SK-N-SH (cell line): ENCODE results near the gene VSIG10L. TPM values are rescaled to one million over a fixed set of nuclear protein-coding genes. Genes with fewer than 3 reads are reported as not detected.

ENCODE experiments used
- CTCF ChIA-PET: fragments of 300-600, 350-600 bp; formaldehyde crosslinking; extraction: SDS; loops from one replicate; lab custom pipeline; 2021; lab: Yijun Ruan, JAX
- POLR2A ChIA-PET: fragments of 350-600 bp; sonication (Branson Sonifier 250); formaldehyde crosslinking; extraction: SDS; loops from one replicate; lab custom pipeline; 2020; ENCODE audit warnings: antibody characterized with exemption, inconsistent platforms; lab: Yijun Ruan, JAX
- DNase-seq: peaks from one replicate; pipeline ENCODE4 v3.0.0; 2012
- H2AFZ ChIP-seq: fragments of 200-600 bp; sonication (generic); 2 replicates; pipeline ENCODE4 v1.8.1; 2016; ENCODE audit warnings: antibody characterized with exemption, mild to moderate bottlenecking, low read depth
- H3F3A ChIP-seq: fragments of 200-600 bp; sonication (generic); replicated peaks from 2 replicates; pipeline ENCODE3; 2016; ENCODE audit warnings: antibody characterized with exemption, mild to moderate bottlenecking; ENCODE audit not compliant: insufficient read depth
- H3K27ac ChIP-seq, 2 experiments: fragments of 200-500 bp in 1 of 2; fragments of 200-600 bp in 1 of 2; sonication (Bioruptor generic) in 1 of 2; sonication (generic), shearing (Covaris generic) in 1 of 2; 2 replicates each; pipeline versions ENCODE4 v1.5.1 to v1.6.1; 2014 to 2016; ENCODE audit warnings: low read depth in 2 of 2, inconsistent platforms in 1 of 2, low read length in 1 of 2, mild to moderate bottlenecking in 1 of 2, mixed read lengths in 1 of 2
- H3K27me3 ChIP-seq: fragments of 200-600 bp; sonication (generic), shearing (Covaris generic); 2 replicates; pipeline ENCODE4 v1.6.1; 2016; ENCODE audit warnings: mixed run types; ENCODE audit not compliant: insufficient read depth
- H3K36me3 ChIP-seq, 2 experiments: fragments of 200-500 bp in 1 of 2; fragments of 200-600 bp in 1 of 2; sonication (Bioruptor generic) in 1 of 2; sonication (generic) in 1 of 2; replicated peaks in 1 of 2; 2 replicates each; pipeline versions ENCODE3 to v1.5.1; 2014 to 2016; ENCODE audit warnings: low read length in 1 of 2, mild to moderate bottlenecking in 1 of 2; ENCODE audit not compliant: insufficient read depth in 2 of 2, control insufficient read depth in 1 of 2
- H3K4me1 ChIP-seq, 2 experiments: fragments of 200-500 bp in 1 of 2; fragments of 200-600 bp in 1 of 2; sonication (Bioruptor generic) in 1 of 2; sonication (generic), shearing (Covaris generic) in 1 of 2; 2 replicates each; pipeline versions ENCODE4 v1.5.1 to v1.6.1; 2014 to 2016; ENCODE audit warnings: low read depth in 1 of 2, low read length in 1 of 2, mixed run types in 1 of 2; ENCODE audit not compliant: insufficient read depth in 2 of 2, control insufficient read depth in 1 of 2
- H3K4me2 ChIP-seq: fragments of 200-600 bp; sonication (generic), shearing (Covaris generic); 2 replicates; pipeline ENCODE4 v1.6.1; 2017; ENCODE audit warnings: mixed run types
- H3K4me3 ChIP-seq, 2 experiments: fragments of 200-500 bp in 1 of 2; fragments of 200-600 bp in 1 of 2; sonication (Bioruptor generic) in 1 of 2; sonication (generic), shearing (Covaris generic) in 1 of 2; 2 replicates each; pipeline versions ENCODE4 v1.5.1 to v1.8.1; 2014 to 2016; ENCODE audit warnings: low read depth in 2 of 2, inconsistent platforms in 1 of 2, low read length in 1 of 2, mild to moderate bottlenecking in 1 of 2, mixed read lengths in 1 of 2, moderate library complexity in 1 of 2
- H3K79me2 ChIP-seq: fragments of 200-600 bp; sonication (generic); 2 replicates; pipeline ENCODE4 v1.8.1; 2017; ENCODE audit warnings: mild to moderate bottlenecking; ENCODE audit not compliant: insufficient read depth
- H3K9ac ChIP-seq: fragments of 200-600 bp; sonication (generic); 2 replicates; pipeline ENCODE4 v1.6.1; 2017; ENCODE audit warnings: mixed run types
- H3K9me2 ChIP-seq: fragments of 200-600 bp; sonication (generic); 2 replicates; pipeline ENCODE4 v1.6.1; 2017; ENCODE audit warnings: mixed run types
- H3K9me3 ChIP-seq: fragments of 200-600 bp; sonication (generic); 2 replicates; pipeline ENCODE4 v1.6.1; 2017; ENCODE audit warnings: mixed run types, mild to moderate bottlenecking, moderate library complexity
- H4K20me1 ChIP-seq: fragments of 200-600 bp; sonication (generic); 2 replicates; pipeline ENCODE4 v1.6.1; 2017; ENCODE audit warnings: mild to moderate bottlenecking, mixed run types; ENCODE audit not compliant: insufficient read depth
- EP300 ChIP-seq, 2 experiments: IDR thresholded peaks; 2 replicates each; pipeline versions ENCODE4 v1.4.0 to v1.6.1; 2012; ENCODE audit warnings: borderline replicate concordance in 1 of 2, low read depth in 1 of 2, low read length in 1 of 2
- EZH2phosphoT487 ChIP-seq: fragments of 200-600 bp; sonication (generic); IDR thresholded peaks from 2 replicates; pipeline ENCODE4 v1.6.1; 2017; ENCODE audit warnings: low read depth, mixed run types, mild to moderate bottlenecking, antibody characterized with exemption, moderate library complexity, borderline replicate concordance
- FOSL2 ChIP-seq: IDR thresholded peaks from 2 replicates; pipeline ENCODE4 v1.4.0; 2012; ENCODE audit warnings: low read depth, mild to moderate bottlenecking, moderate library complexity, borderline replicate concordance
- FOXJ3 ChIP-seq: sonication (generic); formaldehyde crosslinking; IDR thresholded peaks from 2 replicates; pipeline ENCODE4 v1.5.1; 2020; ENCODE audit warnings: mild to moderate bottlenecking, missing genetic modification reagents
- FOXM1 ChIP-seq: IDR thresholded peaks from 2 replicates; pipeline ENCODE4 v1.4.0; 2012; ENCODE audit warnings: low read depth, mild to moderate bottlenecking
- GABPA ChIP-seq: IDR thresholded peaks from 2 replicates; pipeline ENCODE4 v1.4.0; 2012; ENCODE audit warnings: low read depth, mild to moderate bottlenecking
- GATA2 ChIP-seq: sonication (generic); formaldehyde crosslinking; IDR thresholded peaks from 2 replicates; pipeline ENCODE4 v1.5.0; 2020; ENCODE audit warnings: mild to moderate bottlenecking, missing genetic modification reagents
- IRF3 ChIP-seq: fragments of 150-350 bp; IDR thresholded peaks from 2 replicates; pipeline ENCODE4 v1.6.1; 2016; ENCODE audit warnings: mild to moderate bottlenecking, low read depth, low read length
- MAX ChIP-seq: IDR thresholded peaks from 2 replicates; pipeline ENCODE4 v1.4.0; 2012; ENCODE audit warnings: low read depth
- MEF2A ChIP-seq: IDR thresholded peaks from 2 replicates; pipeline ENCODE4 v1.4.0; 2012; ENCODE audit warnings: low read depth, borderline replicate concordance
- RAD21 ChIP-seq: IDR thresholded peaks from 2 replicates; pipeline ENCODE4 v1.6.1; 2012; ENCODE audit warnings: mild to moderate bottlenecking, low read length
- RCOR1 ChIP-seq: fragments of 150-350 bp; IDR thresholded peaks from 2 replicates; pipeline ENCODE4 v1.6.1; 2017; ENCODE audit warnings: antibody characterized with exemption, low read length
- REST ChIP-seq: IDR thresholded peaks from 2 replicates; pipeline ENCODE4 v1.6.1; 2012; ENCODE audit warnings: mild to moderate bottlenecking, low read depth, low read length, moderate library complexity
- RFX5 ChIP-seq: IDR thresholded peaks from 2 replicates; pipeline ENCODE4 v1.6.1; 2012; ENCODE audit warnings: mild to moderate bottlenecking, improper control_type of control experiment, low read length
- RXRA ChIP-seq: IDR thresholded peaks from 2 replicates; pipeline ENCODE4 v1.4.0; 2012; ENCODE audit warnings: low read depth, mild to moderate bottlenecking, borderline replicate concordance
- SMC3 ChIP-seq: IDR thresholded peaks from 2 replicates; pipeline ENCODE4 v1.6.1; 2012; ENCODE audit warnings: low read depth, low read length, improper control_type of control experiment
- TEAD4 ChIP-seq: IDR thresholded peaks from 2 replicates; pipeline ENCODE4 v1.4.0; 2012; ENCODE audit warnings: mild to moderate bottlenecking, borderline replicate concordance; ENCODE audit not compliant: insufficient read depth
- WGBS: methylation state at CpG from one replicate; pipeline ENCODE4 v1.1.6; 2017; ENCODE audit warnings: low lambda C conversion rate; 5-methylcytosine and 5-hydroxymethylcytosine counted together
- polyA plus RNA-seq, 3 experiments: library from polyadenylated mRNA; depleted of rRNA; stranded (reverse); fragments of >200 nt; gene quantifications; 2 replicates each; pipeline ENCODE4 v1.2.3, GENCODE V29; 2012

Gene VSIG10L
- polyA plus RNA-seq, 1 of the 3 experiments (the other 2 are of a cell fraction) = 2.7 TPM

GRCh38 chr19:51297406-51297805 is 44.5 kb downstream of the VSIG10L start:
- H3K36me3 ChIP-seq = no peaks in the 10 kb centered on the region
- no peak overlapping the region for H3K4me3 ChIP-seq
- H3K9ac ChIP-seq = no peak overlapping the region
- no peak overlapping the region for H3K27ac ChIP-seq
- H3F3A ChIP-seq = no peaks in the 10 kb centered on the region
- H3K4me2 ChIP-seq = no peak overlapping the region
- H3K79me2 ChIP-seq = no peaks in the 10 kb centered on the region
- ChIA-PET POLR2A (no interaction called here), CTCF (interaction anchor here (0.6 to 1.6 kb wide), 4 partner anchors 19 to 207 kb away, joined by 3 to 5 read pairs (median 3); no protein-coding TSS in a partner anchor)
- H2AFZ ChIP-seq = no peak overlapping the region
- no peaks in the 10 kb centered on the region for H4K20me1 ChIP-seq
- no peaks in the 10 kb centered on the region for H3K9me3 ChIP-seq
- H3K27me3 ChIP-seq = peaks cover 41% of the 10 kb centered on the region; the same call in 1 of the 2 replicates
- no peak for TF ChIP-seq TEAD4
- TF ChIP-seq REST = no peak
- TF ChIP-seq RXRA = no peak
- TF ChIP-seq RFX5 = no peak
- no peak for TF ChIP-seq FOSL2
- TF ChIP-seq FOXJ3 (CRISPR knock-in tag) = no peak
- TF ChIP-seq EP300 (IDR thresholded peaks at IDR 0.05; ENCODE audit: borderline replicate concordance in 1 of 2, low read depth in 1 of 2, low read length in 1 of 2) = no peak
- no peak for TF ChIP-seq MAX
- no peak for TF ChIP-seq GATA2 (CRISPR knock-in tag)
- no peak for TF ChIP-seq EZH2phosphoT487
- no peak for TF ChIP-seq RCOR1
- TF ChIP-seq MEF2A = no peak
- TF ChIP-seq FOXM1 = no peak
- H3K4me1 ChIP-seq = no peaks in the 10 kb centered on the region
- H3K9me2 ChIP-seq = no peaks in the 10 kb centered on the region
- no peak for DNase-seq
- WGBS = 26% methylated on average over 3 of the region's 5 CpGs

GRCh38 chr19:51296336-51297093 is 45.4 kb downstream of the VSIG10L start:
- Histone ChIP-seq H3K9me3 (no peaks in the 10 kb centered on the region), H3K9me2 (no peaks in the 10 kb centered on the region), H3K36me3 (no peaks in the 10 kb centered on the region), H3K4me3 (no peak overlapping the region), H3K4me2 (no peak overlapping the region), H3K27ac (no peak overlapping the region), H3F3A (no peaks in the 10 kb centered on the region), H3K79me2 (no peaks in the 10 kb centered on the region), H4K20me1 (no peaks in the 10 kb centered on the region), H3K4me1 (no peaks in the 10 kb centered on the region), H3K9ac (no peak overlapping the region), H2AFZ (no peak overlapping the region), H3K27me3 (peaks cover 45% of the 10 kb centered on the region; the same call in 1 of the 2 replicates)
- WGBS = 18% methylated on average over 7 of the region's 9 CpGs
- no peak for TF ChIP-seq MEF2A
- no peak for TF ChIP-seq IRF3
- TF ChIP-seq RAD21 = peak; percentile 75
- TF ChIP-seq SMC3 = peak; percentile 48
- no peak for TF ChIP-seq GABPA
- no peak for TF ChIP-seq EZH2phosphoT487
- DNase-seq = peak; percentile 58
- POLR2A ChIA-PET = no interaction called here
- CTCF ChIA-PET = interaction anchor here (0.6 to 1.8 kb wide), 10 partner anchors 12 to 1273 kb away, joined by 3 to 8 read pairs (median 3); no protein-coding TSS in a partner anchor
